Measurements from ENCODE around the gene ATG3.
A peak's percentile ranks its signal among the peaks of the same experiment; 100 is the strongest.

The ATG3 gene

GRCh38 chr3:112605285-112605684, 43.5 kb upstream of the ATG3 start:
- Histone ChIP-seq H3K36me3 (ENCODE audit: control insufficient read depth in 1 of 2, insufficient read depth in 2 of 2, low read depth in 1 of 2, low read length in 2 of 2) (peaks cover 0 to 94% of the 10 kb centered on the region in 2 experiments), H4K91ac (ENCODE audit: low read length) (peak overlapping the region; percentile 68)
- 91% methylated on average over 9 of the region's 9 CpGs for WGBS

DNA sequence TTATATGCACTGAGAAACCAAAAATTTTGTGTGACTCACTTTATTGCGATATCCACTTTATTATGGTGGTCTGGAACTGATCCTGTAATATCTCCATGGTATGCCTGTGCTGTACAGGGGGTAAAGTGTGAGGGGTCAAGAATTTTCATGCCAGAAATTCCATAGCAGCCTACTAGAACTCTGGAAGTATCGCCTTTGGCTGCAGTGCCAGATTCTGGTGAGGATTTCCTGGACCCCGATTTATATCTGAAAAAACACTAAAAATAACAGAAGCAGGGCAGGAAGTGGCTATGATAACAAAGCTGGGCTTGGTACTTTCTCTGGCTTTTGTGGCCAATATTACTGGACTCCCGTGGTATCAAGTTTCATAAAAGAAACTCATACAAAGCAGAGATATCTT, 42.8 kb upstream of the ATG3 start:
- H2BK12ac ChIP-seq (ENCODE audit: low read length in 2 of 2): no peak overlapping the region
- H3K4ac ChIP-seq (ENCODE audit: low read depth in 1 of 2, low read length in 2 of 2): no peak overlapping the region
- no peak overlapping the region for H2BK120ac ChIP-seq (ENCODE audit: low read depth, low read length)
- peaks cover 2% of the 10 kb centered on the region for H3K4me1 ChIP-seq (ENCODE audit: control insufficient read depth, insufficient read depth, low read depth, low read length)
- H4K91ac ChIP-seq (ENCODE audit: low read length): no peak overlapping the region
- H3K27ac ChIP-seq (ENCODE audit: low read length, poor library complexity, severe bottlenecking): peak overlapping the region; percentile 70
- H3K4me2 ChIP-seq (ENCODE audit: low read length, poor library complexity, severe bottlenecking): no peak overlapping the region
- no peaks in the 10 kb centered on the region for H3K27me3 ChIP-seq (ENCODE audit: control insufficient read depth in 1 of 2, insufficient read depth in 1 of 2, low read length in 2 of 2)
- peaks cover 0 to 94% of the 10 kb centered on the region in 2 experiments for H3K36me3 ChIP-seq (ENCODE audit: control insufficient read depth in 1 of 2, insufficient read depth in 2 of 2, low read depth in 1 of 2, low read length in 2 of 2)
- no peak overlapping the region for H4K8ac ChIP-seq (ENCODE audit: low read length)
- no peak overlapping the region for H2BK15ac ChIP-seq (ENCODE audit: low read depth, poor library complexity, severe bottlenecking)
- no peaks in the 10 kb centered on the region for H3K9me3 ChIP-seq (ENCODE audit: control insufficient read depth, low read length)
- H3K14ac ChIP-seq (ENCODE audit: low read length in 2 of 2): no peak overlapping the region
- H3K18ac ChIP-seq (ENCODE audit: low read depth in 1 of 2, low read length in 2 of 2): no peak overlapping the region
- peak; percentile 48 for DNase-seq
- H3K9ac ChIP-seq (ENCODE audit: low read length): peak overlapping the region; percentile 84
- 74% methylated on average over 2 of the region's 4 CpGs for WGBS
- no peak overlapping the region for H3K4me3 ChIP-seq (ENCODE audit: insufficient read depth in 1 of 2, low read depth in 1 of 2, low read length in 2 of 2)
- H2AK5ac ChIP-seq (ENCODE audit: low read length, severe bottlenecking): no peak overlapping the region
- H2BK5ac ChIP-seq (ENCODE audit: low read depth, low read length, poor library complexity, severe bottlenecking): no peak overlapping the region
- no peak overlapping the region for H2AFZ ChIP-seq (ENCODE audit: low read depth, low read length)
- H3K79me1 ChIP-seq (replicated peaks; ENCODE audit: low read length, poor library complexity, severe bottlenecking): no peaks in the 10 kb centered on the region
- H3K23ac ChIP-seq (ENCODE audit: low read length in 2 of 2): no peak overlapping the region

More at GRCh38 chr3:112605285-112605684, 43.5 kb upstream of the ATG3 start:
- peak overlapping the region; percentile 41 for H4K8ac ChIP-seq (ENCODE audit: low read length)
- H3K18ac ChIP-seq (ENCODE audit: low read depth in 1 of 2, low read length in 2 of 2): no peak overlapping the region
- H3K4me1 ChIP-seq (ENCODE audit: control insufficient read depth, insufficient read depth, low read depth, low read length): peaks cover 2% of the 10 kb centered on the region
- peak overlapping the region; percentile 19 for H2BK120ac ChIP-seq (ENCODE audit: low read depth, low read length)
- H3K4ac ChIP-seq (ENCODE audit: low read depth in 1 of 2, low read length in 2 of 2): no peak overlapping the region
- peak overlapping the region; percentile 67 for H3K27ac ChIP-seq (ENCODE audit: low read length, poor library complexity, severe bottlenecking)
- H3K4me3 ChIP-seq (ENCODE audit: insufficient read depth in 1 of 2, low read depth in 1 of 2, low read length in 2 of 2): no peak overlapping the region
- peak overlapping the region; percentile 3 for H3K4me2 ChIP-seq (ENCODE audit: low read length, poor library complexity, severe bottlenecking)
- peak; percentile 62 for DNase-seq
- H3K14ac ChIP-seq (ENCODE audit: low read length in 2 of 2): no peak overlapping the region
- H2BK5ac ChIP-seq (ENCODE audit: low read depth, low read length, poor library complexity, severe bottlenecking): no peak overlapping the region
- H2AFZ ChIP-seq (ENCODE audit: low read depth, low read length): no peak overlapping the region
- no peak overlapping the region for H2AK5ac ChIP-seq (ENCODE audit: low read length, severe bottlenecking)
- no peak overlapping the region for H2BK15ac ChIP-seq (ENCODE audit: low read depth, poor library complexity, severe bottlenecking)
- H2BK12ac ChIP-seq (ENCODE audit: low read length in 2 of 2): peak overlapping the region in 1 of 2 experiments; percentile 54
- no peaks in the 10 kb centered on the region for H3K27me3 ChIP-seq (ENCODE audit: control insufficient read depth in 1 of 2, insufficient read depth in 1 of 2, low read length in 2 of 2)
- peak overlapping the region; percentile 84 for H3K9ac ChIP-seq (ENCODE audit: low read length)
- H3K23ac ChIP-seq (ENCODE audit: low read length in 2 of 2): no peak overlapping the region
- H3K79me1 ChIP-seq (replicated peaks; ENCODE audit: low read length, poor library complexity, severe bottlenecking): no peaks in the 10 kb centered on the region
- H3K9me3 ChIP-seq (ENCODE audit: control insufficient read depth, low read length): no peaks in the 10 kb centered on the region

DNA sequence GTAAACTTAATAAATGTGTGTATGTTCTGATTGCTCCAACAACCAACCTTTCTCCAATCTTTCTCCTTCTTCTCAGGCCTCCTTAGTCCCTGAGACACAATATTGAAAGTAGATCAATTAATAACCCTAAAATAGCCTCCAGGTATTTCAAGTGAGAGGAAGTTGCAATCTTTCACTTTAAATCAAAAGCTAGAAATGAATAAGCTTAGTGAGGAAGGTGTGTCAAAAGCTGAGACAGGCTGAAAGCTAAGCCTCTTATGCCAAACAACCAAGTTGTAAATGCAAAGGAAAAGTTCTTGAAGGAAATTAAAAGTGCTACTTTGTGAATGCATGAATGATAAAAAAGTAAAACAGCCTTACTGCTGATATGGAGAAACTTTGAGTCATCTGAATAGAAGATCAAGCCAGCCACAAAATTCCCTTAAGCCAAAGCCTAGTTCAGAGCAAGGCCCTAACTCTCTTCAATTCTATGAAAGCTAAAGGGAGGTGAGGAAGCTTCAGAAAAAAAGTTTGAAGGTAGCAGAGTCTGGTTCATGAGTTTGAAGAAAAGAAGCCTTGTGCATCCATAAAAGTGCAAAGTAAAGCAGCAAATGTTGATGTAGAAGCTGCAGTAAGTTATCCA, 40.6 kb upstream of the ATG3 start:
- Histone ChIP-seq H3K14ac (ENCODE audit: low read length in 2 of 2) (no peak overlapping the region), H3K9me3 (ENCODE audit: control insufficient read depth, low read length) (no peaks in the 10 kb centered on the region), H3K4me1 (ENCODE audit: control insufficient read depth, insufficient read depth, low read depth, low read length) (peaks cover 2% of the 10 kb centered on the region), H2AFZ (ENCODE audit: low read depth, low read length) (no peak overlapping the region), H3K27ac (ENCODE audit: low read length, poor library complexity, severe bottlenecking) (no peak overlapping the region), H2BK5ac (ENCODE audit: low read depth, low read length, poor library complexity, severe bottlenecking) (no peak overlapping the region), H2BK12ac (ENCODE audit: low read length in 2 of 2) (no peak overlapping the region), H2BK120ac (ENCODE audit: low read depth, low read length) (no peak overlapping the region), H3K9ac (ENCODE audit: low read length) (no peak overlapping the region), H4K8ac (ENCODE audit: low read length) (no peak overlapping the region), H4K91ac (ENCODE audit: low read length) (no peak overlapping the region), H3K4me2 (ENCODE audit: low read length, poor library complexity, severe bottlenecking) (no peak overlapping the region), H3K36me3 (ENCODE audit: control insufficient read depth in 1 of 2, insufficient read depth in 2 of 2, low read depth in 1 of 2, low read length in 2 of 2) (peaks cover 0 to 94% of the 10 kb centered on the region in 2 experiments), H3K79me1 (replicated peaks; ENCODE audit: low read length, poor library complexity, severe bottlenecking) (no peaks in the 10 kb centered on the region), H3K4ac (ENCODE audit: low read depth in 1 of 2, low read length in 2 of 2) (no peak overlapping the region), H3K18ac (ENCODE audit: low read depth in 1 of 2, low read length in 2 of 2) (no peak overlapping the region), H2AK5ac (ENCODE audit: low read length, severe bottlenecking) (no peak overlapping the region), H3K23ac (ENCODE audit: low read length in 2 of 2) (no peak overlapping the region), H3K27me3 (ENCODE audit: control insufficient read depth in 1 of 2, insufficient read depth in 1 of 2, low read length in 2 of 2) (no peaks in the 10 kb centered on the region), H2BK15ac (ENCODE audit: low read depth, poor library complexity, severe bottlenecking) (no peak overlapping the region), H3K4me3 (ENCODE audit: insufficient read depth in 1 of 2, low read depth in 1 of 2, low read length in 2 of 2) (no peak overlapping the region)
- no peak for DNase-seq

- DNase-seq: no peak
- H3K9ac ChIP-seq (ENCODE audit: low read length): no peak overlapping the region
- H4K8ac ChIP-seq (ENCODE audit: low read length): no peak overlapping the region
- no peak overlapping the region for H3K23ac ChIP-seq (ENCODE audit: low read length in 2 of 2)
- peaks cover 0 to 65% of the 10 kb centered on the region in 2 experiments for H3K36me3 ChIP-seq (ENCODE audit: control insufficient read depth in 1 of 2, insufficient read depth in 2 of 2, low read depth in 1 of 2, low read length in 2 of 2)
- no peak overlapping the region for H2BK120ac ChIP-seq (ENCODE audit: low read depth, low read length)
- H3K4me3 ChIP-seq (ENCODE audit: insufficient read depth in 1 of 2, low read depth in 1 of 2, low read length in 2 of 2): no peak overlapping the region
- H3K18ac ChIP-seq (ENCODE audit: low read depth in 1 of 2, low read length in 2 of 2): no peak overlapping the region
- no peaks in the 10 kb centered on the region for H3K9me3 ChIP-seq (ENCODE audit: control insufficient read depth, low read length)
- no peak overlapping the region for H2BK12ac ChIP-seq (ENCODE audit: low read length in 2 of 2)
- no peak overlapping the region for H3K14ac ChIP-seq (ENCODE audit: low read length in 2 of 2)
- no peak overlapping the region for H3K27ac ChIP-seq (ENCODE audit: low read length, poor library complexity, severe bottlenecking)
- no peak overlapping the region for H4K91ac ChIP-seq (ENCODE audit: low read length)
- no peak overlapping the region for H2AK5ac ChIP-seq (ENCODE audit: low read length, severe bottlenecking)
- no peak overlapping the region for H2BK5ac ChIP-seq (ENCODE audit: low read depth, low read length, poor library complexity, severe bottlenecking)
- H3K4me1 ChIP-seq (ENCODE audit: control insufficient read depth, insufficient read depth, low read depth, low read length): no peaks in the 10 kb centered on the region
- no peaks in the 10 kb centered on the region for H3K79me1 ChIP-seq (replicated peaks; ENCODE audit: low read length, poor library complexity, severe bottlenecking)
- H3K27me3 ChIP-seq (ENCODE audit: control insufficient read depth in 1 of 2, insufficient read depth in 1 of 2, low read length in 2 of 2): no peaks in the 10 kb centered on the region
- no peak overlapping the region for H3K4ac ChIP-seq (ENCODE audit: low read depth in 1 of 2, low read length in 2 of 2)
- no peak overlapping the region for H2AFZ ChIP-seq (ENCODE audit: low read depth, low read length)
- H2BK15ac ChIP-seq (ENCODE audit: low read depth, poor library complexity, severe bottlenecking): no peak overlapping the region
- no peak overlapping the region for H3K4me2 ChIP-seq (ENCODE audit: low read length, poor library complexity, severe bottlenecking)
Measured at GRCh38 chr3:112598731-112599130, 37.0 kb upstream of the ATG3 start.
